SU-DHL-6 (cell line): ENCODE measurements around the gene SLC25A39.
"Not testable (repeated sequence)": the region's sequence is repeated elsewhere in the genome, so short reads cannot be mapped to it uniquely, and the experiment has no call there.

Source experiments
- EZH2phosphoT487 ChIP-seq: fragments of 200-600 bp; sonication (generic), shearing (Covaris generic); conservative IDR thresholded peaks from 2 replicates; pipeline ENCODE4 v1.6.1; 2018; ENCODE audit warnings: mild to moderate bottlenecking, antibody characterized with exemption, low read length, moderate library complexity, mixed read lengths
- TF ChIP-seq, protein P1 (sequence below): fragments of 200-600 bp; sonication (generic); IDR thresholded peaks from one replicate; pipeline ENCODE4 v1.5.1; 2017; ENCODE audit warnings: antibody characterized with exemption, mild to moderate bottlenecking, low read length, moderate library complexity; ENCODE audit not compliant: insufficient read depth, poor library complexity, severe bottlenecking

DNA sequence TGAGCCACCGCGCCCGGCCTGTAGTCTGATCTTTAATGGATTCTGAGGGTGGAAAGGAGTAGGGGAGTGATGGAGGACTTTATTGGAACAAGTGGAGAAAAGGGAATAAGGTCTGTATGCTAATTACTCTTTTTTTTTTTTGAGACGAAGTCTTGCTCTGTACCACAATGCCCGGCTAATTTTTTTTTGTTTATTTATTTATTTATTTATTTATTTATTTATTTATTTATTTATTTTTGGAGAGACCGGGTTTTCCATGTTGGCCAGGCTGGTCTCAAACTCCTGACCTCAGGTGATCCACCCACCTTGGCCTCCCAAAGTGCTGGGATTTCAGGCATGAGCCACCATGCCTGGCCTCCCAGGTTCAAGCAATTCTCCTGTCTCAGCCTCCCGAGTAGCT lies 4.9 kb upstream of the SLC25A39 start:
- TF ChIP-seq, protein P1, sequence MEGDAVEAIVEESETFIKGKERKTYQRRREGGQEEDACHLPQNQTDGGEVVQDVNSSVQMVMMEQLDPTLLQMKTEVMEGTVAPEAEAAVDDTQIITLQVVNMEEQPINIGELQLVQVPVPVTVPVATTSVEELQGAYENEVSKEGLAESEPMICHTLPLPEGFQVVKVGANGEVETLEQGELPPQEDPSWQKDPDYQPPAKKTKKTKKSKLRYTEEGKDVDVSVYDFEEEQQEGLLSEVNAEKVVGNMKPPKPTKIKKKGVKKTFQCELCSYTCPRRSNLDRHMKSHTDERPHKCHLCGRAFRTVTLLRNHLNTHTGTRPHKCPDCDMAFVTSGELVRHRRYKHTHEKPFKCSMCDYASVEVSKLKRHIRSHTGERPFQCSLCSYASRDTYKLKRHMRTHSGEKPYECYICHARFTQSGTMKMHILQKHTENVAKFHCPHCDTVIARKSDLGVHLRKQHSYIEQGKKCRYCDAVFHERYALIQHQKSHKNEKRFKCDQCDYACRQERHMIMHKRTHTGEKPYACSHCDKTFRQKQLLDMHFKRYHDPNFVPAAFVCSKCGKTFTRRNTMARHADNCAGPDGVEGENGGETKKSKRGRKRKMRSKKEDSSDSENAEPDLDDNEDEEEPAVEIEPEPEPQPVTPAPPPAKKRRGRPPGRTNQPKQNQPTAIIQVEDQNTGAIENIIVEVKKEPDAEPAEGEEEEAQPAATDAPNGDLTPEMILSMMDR = not testable (repeated sequence)
- not testable (repeated sequence) for TF ChIP-seq EZH2phosphoT487
